ENCODE measurements around the gene COL15A1. TPM values are rescaled to one million over a fixed set of nuclear protein-coding genes. Genes with fewer than 3 reads are reported as not detected.

Gene COL15A1
- total RNA-seq, 1 experiment from 2014 or later: 0.10 TPM

GRCh38 chr9:99101271-99101670 lies 157.6 kb downstream of the COL15A1 start:
- intact Hi-C loops (cut with micrococcal nuclease; ENCODE audit: unreplicated experiment): no loop called here
- Histone ChIP-seq H3K27ac (ENCODE audit: low read length) (no peak overlapping the region), H3K27me3 (ENCODE audit: control insufficient read depth, insufficient read depth, low read length) (no peaks in the 10 kb centered on the region), H3K9me3 (ENCODE audit: control insufficient read depth, insufficient read depth, low read depth, low read length) (no peaks in the 10 kb centered on the region), H3K4me3 (ENCODE audit: low read depth in 2 of 2, low read length in 2 of 2) (no peak overlapping the region), H3K4me1 (ENCODE audit: control insufficient read depth, insufficient read depth, low read length) (0 out of 2 replicates have a peak, but pooled peaks cover 3% of the 10 kb centered on the region), H3K36me3 (ENCODE audit: control insufficient read depth, insufficient read depth, low read length) (no peaks in the 10 kb centered on the region)
- BruUV-seq (replicated peaks): no TSS peak
- DNase-seq (ENCODE audit: low read depth, low spot score) (no peak), ATAC-seq (no peak)
- TF ChIP-seq POLR2AphosphoS5 (IDR thresholded peaks at IDR 0.05; ENCODE audit: low read depth, low read length) (no peak), SIN3A (IDR thresholded peaks at IDR 0.05; ENCODE audit: borderline replicate concordance, insufficient read depth, low read depth, low read length) (no peak), TCF7L2 (IDR thresholded peaks at IDR 0.05; ENCODE audit: low read depth, low read length) (no peak)
- TF ChIP-seq, protein P1, sequence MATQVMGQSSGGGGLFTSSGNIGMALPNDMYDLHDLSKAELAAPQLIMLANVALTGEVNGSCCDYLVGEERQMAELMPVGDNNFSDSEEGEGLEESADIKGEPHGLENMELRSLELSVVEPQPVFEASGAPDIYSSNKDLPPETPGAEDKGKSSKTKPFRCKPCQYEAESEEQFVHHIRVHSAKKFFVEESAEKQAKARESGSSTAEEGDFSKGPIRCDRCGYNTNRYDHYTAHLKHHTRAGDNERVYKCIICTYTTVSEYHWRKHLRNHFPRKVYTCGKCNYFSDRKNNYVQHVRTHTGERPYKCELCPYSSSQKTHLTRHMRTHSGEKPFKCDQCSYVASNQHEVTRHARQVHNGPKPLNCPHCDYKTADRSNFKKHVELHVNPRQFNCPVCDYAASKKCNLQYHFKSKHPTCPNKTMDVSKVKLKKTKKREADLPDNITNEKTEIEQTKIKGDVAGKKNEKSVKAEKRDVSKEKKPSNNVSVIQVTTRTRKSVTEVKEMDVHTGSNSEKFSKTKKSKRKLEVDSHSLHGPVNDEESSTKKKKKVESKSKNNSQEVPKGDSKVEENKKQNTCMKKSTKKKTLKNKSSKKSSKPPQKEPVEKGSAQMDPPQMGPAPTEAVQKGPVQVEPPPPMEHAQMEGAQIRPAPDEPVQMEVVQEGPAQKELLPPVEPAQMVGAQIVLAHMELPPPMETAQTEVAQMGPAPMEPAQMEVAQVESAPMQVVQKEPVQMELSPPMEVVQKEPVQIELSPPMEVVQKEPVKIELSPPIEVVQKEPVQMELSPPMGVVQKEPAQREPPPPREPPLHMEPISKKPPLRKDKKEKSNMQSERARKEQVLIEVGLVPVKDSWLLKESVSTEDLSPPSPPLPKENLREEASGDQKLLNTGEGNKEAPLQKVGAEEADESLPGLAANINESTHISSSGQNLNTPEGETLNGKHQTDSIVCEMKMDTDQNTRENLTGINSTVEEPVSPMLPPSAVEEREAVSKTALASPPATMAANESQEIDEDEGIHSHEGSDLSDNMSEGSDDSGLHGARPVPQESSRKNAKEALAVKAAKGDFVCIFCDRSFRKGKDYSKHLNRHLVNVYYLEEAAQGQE (IDR thresholded peaks at IDR 0.05; ENCODE audit: insufficient read depth in 1 of 2, low read depth in 2 of 2, low read length in 1 of 2): no peak
- TF ChIP-seq, protein P2, sequence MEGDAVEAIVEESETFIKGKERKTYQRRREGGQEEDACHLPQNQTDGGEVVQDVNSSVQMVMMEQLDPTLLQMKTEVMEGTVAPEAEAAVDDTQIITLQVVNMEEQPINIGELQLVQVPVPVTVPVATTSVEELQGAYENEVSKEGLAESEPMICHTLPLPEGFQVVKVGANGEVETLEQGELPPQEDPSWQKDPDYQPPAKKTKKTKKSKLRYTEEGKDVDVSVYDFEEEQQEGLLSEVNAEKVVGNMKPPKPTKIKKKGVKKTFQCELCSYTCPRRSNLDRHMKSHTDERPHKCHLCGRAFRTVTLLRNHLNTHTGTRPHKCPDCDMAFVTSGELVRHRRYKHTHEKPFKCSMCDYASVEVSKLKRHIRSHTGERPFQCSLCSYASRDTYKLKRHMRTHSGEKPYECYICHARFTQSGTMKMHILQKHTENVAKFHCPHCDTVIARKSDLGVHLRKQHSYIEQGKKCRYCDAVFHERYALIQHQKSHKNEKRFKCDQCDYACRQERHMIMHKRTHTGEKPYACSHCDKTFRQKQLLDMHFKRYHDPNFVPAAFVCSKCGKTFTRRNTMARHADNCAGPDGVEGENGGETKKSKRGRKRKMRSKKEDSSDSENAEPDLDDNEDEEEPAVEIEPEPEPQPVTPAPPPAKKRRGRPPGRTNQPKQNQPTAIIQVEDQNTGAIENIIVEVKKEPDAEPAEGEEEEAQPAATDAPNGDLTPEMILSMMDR (IDR thresholded peaks at IDR 0.05): no peak
- in situ Hi-C loops (cut with HindIII; ENCODE audit: low pct_unique_long_range_greater_than_20kb, low sequenced_read_pairs): no loop called here
- ChIA-PET POLR2A (no interaction called here), CTCF (no interaction called here)

DNA sequence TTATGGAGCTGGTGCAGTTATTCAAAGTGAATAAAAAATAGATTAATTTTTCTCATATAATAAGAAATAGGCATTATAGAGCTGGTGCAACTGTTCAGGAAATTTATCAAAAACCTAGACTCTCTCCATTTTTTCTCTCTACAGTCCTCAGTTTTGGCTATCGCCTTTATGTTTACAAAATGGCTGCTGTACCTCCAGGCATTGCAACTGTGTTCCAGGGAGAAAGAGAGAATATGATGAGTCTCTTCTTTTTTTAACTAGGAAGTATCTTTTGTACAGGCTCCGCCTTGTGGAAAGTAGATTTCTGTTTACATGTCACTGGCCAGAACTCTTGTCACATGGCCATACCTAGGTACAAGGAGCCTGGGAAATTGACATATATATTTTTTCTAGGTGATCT lies 158.1 kb downstream of the COL15A1 start:
- ChIA-PET POLR2A (no interaction called here), CTCF (no interaction called here)
- Histone ChIP-seq H3K4me1 (ENCODE audit: control insufficient read depth, insufficient read depth, low read length) (0 out of 2 replicates have a peak, but pooled peaks cover 3% of the 10 kb centered on the region), H3K9me3 (ENCODE audit: control insufficient read depth, insufficient read depth, low read depth, low read length) (no peaks in the 10 kb centered on the region), H3K4me3 (ENCODE audit: low read depth in 2 of 2, low read length in 2 of 2) (no peak overlapping the region), H3K36me3 (ENCODE audit: control insufficient read depth, insufficient read depth, low read length) (no peaks in the 10 kb centered on the region), H3K27me3 (ENCODE audit: control insufficient read depth, insufficient read depth, low read length) (no peaks in the 10 kb centered on the region), H3K27ac (ENCODE audit: low read length) (no peak overlapping the region)
- intact Hi-C loops (cut with micrococcal nuclease; ENCODE audit: unreplicated experiment): no loop called here
- DNase-seq (ENCODE audit: low read depth, low spot score) (no peak), ATAC-seq (no peak)
- no TSS peak for BruUV-seq (replicated peaks)
- TF ChIP-seq POLR2AphosphoS5 (IDR thresholded peaks at IDR 0.05; ENCODE audit: low read depth, low read length) (no peak), TCF7L2 (IDR thresholded peaks at IDR 0.05; ENCODE audit: low read depth, low read length) (no peak), SIN3A (IDR thresholded peaks at IDR 0.05; ENCODE audit: borderline replicate concordance, insufficient read depth, low read depth, low read length) (no peak)
- TF ChIP-seq, protein P2 (IDR thresholded peaks at IDR 0.05): no peak
- TF ChIP-seq, protein P1 (IDR thresholded peaks at IDR 0.05; ENCODE audit: insufficient read depth in 1 of 2, low read depth in 2 of 2, low read length in 1 of 2): no peak
- in situ Hi-C loops (cut with HindIII; ENCODE audit: low pct_unique_long_range_greater_than_20kb, low sequenced_read_pairs): no loop called here

Measured in Panc1 (cell line).